CD4-positive, alpha-beta memory T cell (primary cell): ENCODE results near the gene BUB1B. TPM values are rescaled to one million over a fixed set of nuclear protein-coding genes. Genes with fewer than 3 reads are reported as not detected.
A peak's percentile ranks its signal among the peaks of the same experiment; 100 is the strongest.

Experiments used
- CTCF ChIA-PET: fragments of 350-600 bp; sonication (Branson Sonifier 250); formaldehyde crosslinking; loops from one replicate; lab custom pipeline; 2021; ENCODE audit warnings: inconsistent platforms; ENCODE audit not compliant: partially characterized antibody; lab: Charles Lee
- POLR2A ChIA-PET: fragments of 350-600 bp; sonication (Branson Sonifier 250); formaldehyde crosslinking; loops from one replicate; lab custom pipeline; 2021; ENCODE audit not compliant: partially characterized antibody; lab: Charles Lee
- DNase-seq, 5 donors: peaks; one replicate each; pipeline versions ENCODE4 v3.0.0 to v3.0.0-alpha.2; 2020 to 2022; ENCODE audit warnings: mixed read lengths in 1 of 5
- H3K27ac ChIP-seq: one replicate; pipeline ENCODE4 v1.7.0; 2013; ENCODE audit warnings: low read depth, low read length
- H3K27me3 ChIP-seq: 2 replicates; pipeline ENCODE4 v1.7.0; 2013; ENCODE audit warnings: mild to moderate bottlenecking, low read length, moderate library complexity; ENCODE audit not compliant: insufficient read depth
- H3K36me3 ChIP-seq: 2 replicates; pipeline ENCODE4 v1.7.0; 2013; ENCODE audit warnings: mild to moderate bottlenecking, low read length, moderate library complexity; ENCODE audit not compliant: insufficient read depth
- H3K4me1 ChIP-seq: 2 replicates; pipeline ENCODE4 v1.7.0; 2013; ENCODE audit warnings: mild to moderate bottlenecking, low read length, moderate library complexity; ENCODE audit not compliant: insufficient read depth
- H3K4me3 ChIP-seq, 2 donors: one replicate each; pipeline ENCODE4 v1.7.0; 2013; ENCODE audit warnings: low read length in 2 of 2, mild to moderate bottlenecking in 1 of 2
- H3K9me3 ChIP-seq, 2 donors: one replicate each; pipeline ENCODE4 v1.7.0; 2013; ENCODE audit warnings: low read length in 2 of 2, control low read depth in 1 of 2; ENCODE audit not compliant: control insufficient read depth in 1 of 2
- H3K27ac Mint-ChIP-seq, 7 donors: one replicate each; pipeline ENCODE4 v1.8.0; 2020 to 2021; ENCODE audit warnings: mixed read lengths in 7 of 7, mild to moderate bottlenecking in 6 of 7, inconsistent platforms in 3 of 7, moderate library complexity in 3 of 7
- H3K27me3 Mint-ChIP-seq, 2 donors: one replicate each; pipeline ENCODE4 v1.8.0; 2020 to 2021; ENCODE audit warnings: mixed read lengths in 2 of 2
- H3K36me3 Mint-ChIP-seq, 2 donors: one replicate each; pipeline ENCODE4 v1.8.0; 2020 to 2021; ENCODE audit warnings: mixed read lengths in 2 of 2, inconsistent platforms in 1 of 2, mild to moderate bottlenecking in 1 of 2
- H3K4me1 Mint-ChIP-seq, 4 donors: one replicate each; pipeline ENCODE4 v1.8.0; 2020 to 2021; ENCODE audit warnings: mixed read lengths in 4 of 4, mild to moderate bottlenecking in 1 of 4
- H3K4me3 Mint-ChIP-seq, 8 donors: one replicate each; pipeline ENCODE4 v1.8.0; 2020 to 2021; ENCODE audit warnings: mixed read lengths in 8 of 8, mild to moderate bottlenecking in 7 of 8, moderate library complexity in 6 of 8, inconsistent platforms in 3 of 8
- H3K9me3 Mint-ChIP-seq, 8 donors: one replicate each; pipeline ENCODE4 v1.8.0; 2020 to 2021; ENCODE audit warnings: mixed read lengths in 8 of 8, mild to moderate bottlenecking in 5 of 8, inconsistent platforms in 3 of 8, moderate library complexity in 1 of 8
- intact Hi-C: fragments of 100-400 bp; cut with micrococcal nuclease; formaldehyde crosslinking; loops from one replicate; pipeline ENCODE4 v1.15.1; 2023
- polyA plus RNA-seq, 2 donors: library from polyadenylated mRNA; unstranded; fragments of 300-500 nt; fragmentation: Illumina TruSeq; gene quantifications; one replicate each; pipeline ENCODE4 v1.2.3, GENCODE V29; 2021
- total RNA-seq, 2 experiments: library from RNA; stranded (reverse); gene quantifications; one replicate each; pipeline ENCODE4 v1.2.3, GENCODE V29; 2021

BUB1B gene
- total and polyA plus RNA-seq, 4 experiments from 2014 or later: 0.40 to 0.89 (median 0.55) TPM; not detected in 1

DNA sequence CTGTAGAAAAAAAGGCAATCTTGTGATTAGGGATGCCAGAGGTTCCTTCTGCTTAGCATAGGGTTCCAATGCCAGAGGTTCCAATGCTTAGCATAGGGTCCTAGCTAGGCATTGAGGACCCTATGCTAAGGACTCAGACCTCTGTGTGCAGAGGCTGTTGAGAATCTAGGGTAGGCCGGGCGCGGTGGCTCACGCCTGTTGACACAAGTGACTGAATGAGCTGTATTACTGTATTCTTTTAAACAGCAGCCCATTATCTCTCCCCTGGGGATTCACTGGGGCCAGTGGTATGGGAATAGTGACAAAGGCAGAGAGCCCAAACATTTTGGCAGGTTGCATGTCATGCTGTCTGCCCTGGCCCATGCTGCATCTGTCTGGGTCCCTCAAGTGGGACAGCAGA, 94.2 kb downstream of the BUB1B start:
- CTCF ChIA-PET: interaction anchor here (0.9 to 2.9 kb wide), 2 partner anchors 11 to 19 kb away, joined by 3 to 14 read pairs; no protein-coding TSS in a partner anchor
- Histone ChIP-seq H3K27me3 (peaks cover 7% of the 10 kb centered on the region), H3K4me3 (no peak overlapping the region), H3K4me1 (peaks cover 5% of the 10 kb centered on the region), H3K27ac (no peak overlapping the region), H3K36me3 (no peaks in the 10 kb centered on the region), H3K9me3 (no peaks in the 10 kb centered on the region)
- Mint-ChIP-seq H3K9me3 (peaks cover 0 to 1% (median 0%) of the 10 kb centered on the region in 8 donors), H3K4me1 (peaks cover 2 to 18% (median 12%) of the 10 kb centered on the region in 4 donors), H3K4me3 (no peak overlapping the region), H3K27ac (no peak overlapping the region), H3K36me3 (no peaks in the 10 kb centered on the region), H3K27me3 (peaks cover 16 to 18% of the 10 kb centered on the region in 2 donors)
- no peak for DNase-seq
- intact Hi-C loops: no loop called here
- POLR2A ChIA-PET: no interaction called here

DNA sequence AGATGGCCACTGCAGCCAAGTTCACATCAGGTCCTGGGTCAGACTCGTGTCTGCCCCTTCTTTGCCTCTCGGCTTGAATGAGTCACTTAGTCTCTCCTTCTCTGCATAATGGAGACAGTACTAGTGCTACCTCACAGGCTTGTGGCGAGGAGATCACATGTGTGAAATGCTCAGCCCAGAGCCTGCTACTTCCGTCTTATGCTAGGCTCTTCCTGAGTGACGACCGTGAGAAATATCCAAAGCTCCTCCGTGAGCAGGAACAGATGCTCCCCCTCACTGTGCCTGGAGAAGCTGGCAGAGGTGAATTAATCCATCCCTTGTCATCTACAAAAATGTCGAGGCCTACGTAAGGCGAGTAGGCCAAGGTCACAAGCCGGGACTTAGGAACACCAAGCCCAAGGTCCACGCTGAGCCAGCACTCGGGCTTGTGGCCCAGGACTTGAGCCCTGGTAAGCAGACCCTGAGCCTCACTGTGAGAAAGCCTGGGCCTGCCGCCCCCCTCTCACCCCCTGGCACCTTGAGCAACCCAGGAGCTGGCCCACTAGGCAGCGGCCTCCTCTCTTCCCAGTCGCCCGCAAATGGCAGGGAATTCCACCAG, 95.9 kb downstream of the BUB1B start:
- no peak overlapping the region for H3K4me3 Mint-ChIP-seq
- peaks cover 2 to 18% (median 9%) of the 10 kb centered on the region in 4 donors for H3K4me1 Mint-ChIP-seq
- ChIA-PET POLR2A (no interaction called here), CTCF (interaction anchor here (1.2 to 1.7 kb wide), 2 partner anchors 15 to 23 kb away, joined by 4 to 5 read pairs; no protein-coding TSS in a partner anchor)
- H3K4me1 ChIP-seq: peaks cover 5% of the 10 kb centered on the region
- H3K36me3 ChIP-seq: no peaks in the 10 kb centered on the region
- peak overlapping the region in 3 of 7 donors; percentile 32 to 72 (median 35) for H3K27ac Mint-ChIP-seq
- H3K27ac ChIP-seq: no peak overlapping the region
- H3K9me3 Mint-ChIP-seq: peaks cover 0 to 1% (median 0%) of the 10 kb centered on the region in 8 donors
- H3K36me3 Mint-ChIP-seq: no peaks in the 10 kb centered on the region
- intact Hi-C loops: no loop called here
- H3K9me3 ChIP-seq: no peaks in the 10 kb centered on the region
- H3K4me3 ChIP-seq: no peak overlapping the region
- peak in 1 of 5 donors; percentile 38 for DNase-seq
- H3K27me3 Mint-ChIP-seq: peaks cover 14% of the 10 kb centered on the region in 2 donors
- H3K27me3 ChIP-seq: peaks cover 7% of the 10 kb centered on the region

DNA sequence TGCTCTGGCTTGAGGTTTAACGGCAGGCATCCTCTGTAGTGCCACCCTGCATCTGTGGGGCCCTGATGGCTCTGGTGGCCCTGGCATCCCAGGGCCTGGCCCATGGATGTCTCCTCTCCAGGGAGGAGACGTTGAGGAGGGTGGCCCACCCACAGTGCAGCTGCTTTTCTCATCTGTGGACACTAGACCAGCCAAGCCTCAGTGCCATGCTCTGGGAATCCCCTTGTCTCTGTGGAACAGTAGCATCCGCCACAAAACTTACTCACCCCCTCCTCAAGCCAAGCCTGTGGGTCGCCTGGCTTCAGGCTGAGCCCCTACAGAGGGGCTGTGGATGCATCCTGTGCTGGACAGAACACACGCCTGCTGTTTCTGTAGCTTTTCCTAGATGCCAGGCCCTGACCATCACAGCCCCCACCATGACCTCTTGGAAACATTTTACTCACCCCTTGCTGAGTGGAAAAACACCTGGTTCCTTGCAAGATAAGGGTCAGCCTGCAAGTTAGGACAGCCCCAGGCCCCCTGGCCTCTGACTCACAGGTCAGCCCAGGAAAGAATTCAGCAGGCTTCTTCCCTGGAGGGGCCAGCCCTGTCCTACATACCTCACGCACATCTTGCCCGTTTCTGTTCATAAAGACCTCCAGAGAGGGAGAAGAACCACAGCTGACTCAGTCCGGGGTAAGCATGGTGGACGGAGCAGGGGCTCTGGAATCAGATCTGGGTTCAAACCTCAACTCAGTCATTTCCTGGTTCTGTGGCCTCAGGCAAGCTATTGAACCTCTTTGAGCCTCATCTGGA, 97.0 kb downstream of the BUB1B start:
- peaks cover 0 to 3% (median 0%) of the 10 kb centered on the region in 8 donors for H3K9me3 Mint-ChIP-seq
- H3K27ac Mint-ChIP-seq: no peak overlapping the region
- Histone ChIP-seq H3K4me1 (peaks cover 5% of the 10 kb centered on the region), H3K4me3 (no peak overlapping the region), H3K36me3 (no peaks in the 10 kb centered on the region), H3K27ac (no peak overlapping the region), H3K9me3 (no peaks in the 10 kb centered on the region), H3K27me3 (peaks cover 7% of the 10 kb centered on the region)
- intact Hi-C loops: no loop called here
- DNase-seq: no peak
- POLR2A ChIA-PET: no interaction called here
- H3K4me1 Mint-ChIP-seq: peaks cover 2 to 17% (median 9%) of the 10 kb centered on the region in 4 donors
- no peaks in the 10 kb centered on the region for H3K36me3 Mint-ChIP-seq
- no peak overlapping the region for H3K4me3 Mint-ChIP-seq
- CTCF ChIA-PET: interaction anchor here (1.1 to 1.7 kb wide), 5 partner anchors 14 to 41 kb away, joined by 3 to 5 read pairs (median 4); no protein-coding TSS in a partner anchor
- H3K27me3 Mint-ChIP-seq: peaks cover 14% of the 10 kb centered on the region in 2 donors

DNA sequence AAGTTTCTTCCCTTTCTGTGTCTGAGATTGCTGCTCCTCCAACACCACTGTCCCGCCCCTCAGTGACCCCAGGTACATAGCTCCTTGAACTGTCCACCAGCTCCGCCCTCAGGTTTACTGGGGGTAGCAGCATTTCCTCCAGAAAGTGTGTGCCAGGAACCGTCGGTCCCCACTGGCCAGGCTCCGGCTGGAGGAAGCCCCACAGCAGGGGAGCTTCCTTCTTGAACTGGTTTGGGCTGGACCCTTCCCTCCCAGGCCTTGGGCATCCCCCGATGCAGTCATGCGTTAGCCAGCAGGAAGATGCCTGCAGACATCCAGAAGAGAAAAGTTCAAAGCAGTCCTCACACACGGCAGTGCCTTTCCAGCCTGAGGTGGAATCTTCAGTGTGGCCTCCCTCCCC, 97.7 kb downstream of the BUB1B start:
- H3K27me3 ChIP-seq: peaks cover 3% of the 10 kb centered on the region
- no peak overlapping the region for H3K4me3 ChIP-seq
- Mint-ChIP-seq H3K27me3 (peaks cover 9% of the 10 kb centered on the region in 2 donors), H3K27ac (no peak overlapping the region), H3K4me3 (no peak overlapping the region), H3K4me1 (peaks cover 2 to 13% (median 5%) of the 10 kb centered on the region in 4 donors), H3K36me3 (no peaks in the 10 kb centered on the region), H3K9me3 (peaks cover 0 to 3% (median 0%) of the 10 kb centered on the region in 8 donors)
- CTCF ChIA-PET: interaction anchor here (1.1 to 1.2 kb wide), 3 partner anchors 16 to 41 kb away, joined by 3 to 4 read pairs (median 3); no protein-coding TSS in a partner anchor
- POLR2A ChIA-PET: no interaction called here
- H3K36me3 ChIP-seq: no peaks in the 10 kb centered on the region
- H3K27ac ChIP-seq: no peak overlapping the region
- intact Hi-C loops: no loop called here
- no peak for DNase-seq
- H3K4me1 ChIP-seq: no peaks in the 10 kb centered on the region
- no peaks in the 10 kb centered on the region for H3K9me3 ChIP-seq

DNA sequence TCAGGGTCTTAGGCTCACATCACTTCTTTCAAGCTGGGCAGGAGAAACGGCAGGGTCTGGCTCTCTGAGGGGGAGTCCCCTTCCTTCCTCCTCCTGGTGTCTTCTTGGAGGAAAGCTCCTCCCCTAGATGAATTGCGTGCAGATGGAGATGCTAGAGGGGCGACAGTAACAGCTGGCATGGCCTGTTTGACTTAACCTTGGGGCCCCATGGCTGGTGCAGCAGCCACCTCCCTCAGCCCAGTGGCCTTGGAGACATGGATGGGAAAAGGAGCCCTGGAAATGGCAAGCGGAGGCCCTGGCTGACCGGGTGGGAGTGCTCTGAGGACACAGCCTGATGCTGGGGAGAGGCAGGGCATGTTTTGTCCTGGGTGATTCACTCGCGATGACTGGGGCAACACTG, 98.2 kb downstream of the BUB1B start:
- H3K36me3 ChIP-seq: no peaks in the 10 kb centered on the region
- no peak overlapping the region for H3K27ac Mint-ChIP-seq
- H3K27me3 ChIP-seq: no peaks in the 10 kb centered on the region
- no peak for DNase-seq
- H3K4me3 Mint-ChIP-seq: no peak overlapping the region
- intact Hi-C loops: no loop called here
- POLR2A ChIA-PET: no interaction called here
- H3K27me3 Mint-ChIP-seq: peaks cover 5% of the 10 kb centered on the region in 2 donors
- CTCF ChIA-PET: interaction anchor here (1.1 to 1.2 kb wide), 2 partner anchors 20 to 42 kb away, joined by 3 to 4 read pairs; no protein-coding TSS in a partner anchor
- H3K4me3 ChIP-seq: no peak overlapping the region
- no peaks in the 10 kb centered on the region for H3K36me3 Mint-ChIP-seq
- peaks cover 0 to 2% (median 0%) of the 10 kb centered on the region in 8 donors for H3K9me3 Mint-ChIP-seq
- H3K27ac ChIP-seq: no peak overlapping the region
- H3K4me1 Mint-ChIP-seq: peaks cover 0 to 9% (median 2%) of the 10 kb centered on the region in 4 donors
- H3K9me3 ChIP-seq: no peaks in the 10 kb centered on the region
- H3K4me1 ChIP-seq: no peaks in the 10 kb centered on the region

DNA sequence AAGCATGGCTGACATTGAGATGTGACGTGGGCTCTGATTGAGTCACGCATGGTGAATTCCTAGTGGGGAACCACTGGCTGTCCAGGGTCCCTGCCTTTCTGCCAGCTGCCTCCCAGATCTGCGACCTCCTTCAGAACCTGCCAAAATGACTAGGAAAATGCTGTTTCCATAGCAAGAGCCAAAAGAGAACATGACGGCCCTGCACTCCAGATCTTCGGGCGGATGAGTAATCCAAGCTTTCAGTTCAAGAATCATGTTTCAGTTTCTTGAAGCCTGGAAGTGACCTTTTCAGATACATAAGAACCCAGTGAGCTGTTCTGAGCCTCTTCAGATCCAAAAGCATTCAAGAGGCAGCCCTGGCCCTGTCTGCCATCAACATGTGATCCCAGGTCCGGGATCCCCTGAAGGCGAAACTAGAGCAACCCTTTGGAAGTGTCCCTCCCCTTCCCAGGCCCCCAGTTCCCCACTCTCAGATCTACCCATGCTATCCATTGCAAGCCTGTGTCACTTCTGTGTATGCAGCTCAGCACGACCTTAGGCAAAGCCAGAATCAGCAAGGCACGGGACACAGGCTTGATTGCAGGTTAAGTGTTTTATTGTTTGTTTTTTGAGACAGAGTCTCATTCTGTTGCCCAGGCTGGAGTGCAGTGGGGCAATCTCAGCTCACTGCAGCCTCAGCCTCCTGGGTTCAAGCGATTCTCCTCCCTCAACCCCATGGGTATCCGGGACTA, 102.3 kb downstream of the BUB1B start:
- no peaks in the 10 kb centered on the region for H3K9me3 ChIP-seq
- H3K36me3 ChIP-seq: no peaks in the 10 kb centered on the region
- Mint-ChIP-seq H3K9me3 (peaks cover 0 to 2% (median 0%) of the 10 kb centered on the region in 8 donors), H3K27ac (no peak overlapping the region), H3K4me3 (no peak overlapping the region), H3K4me1 (no peaks in the 10 kb centered on the region), H3K27me3 (peaks cover 0 to 2% of the 10 kb centered on the region in 2 donors), H3K36me3 (no peaks in the 10 kb centered on the region)
- ChIA-PET POLR2A (no interaction called here), CTCF (interaction anchor here (1.7 to 4.8 kb wide), 2 partner anchors 11 to 218 kb away, joined by 4 to 30 read pairs; no protein-coding TSS in a partner anchor)
- no peak for DNase-seq
- intact Hi-C loops: no loop called here
- H3K4me3 ChIP-seq: no peak overlapping the region
- no peaks in the 10 kb centered on the region for H3K4me1 ChIP-seq
- no peaks in the 10 kb centered on the region for H3K27me3 ChIP-seq
- no peak overlapping the region for H3K27ac ChIP-seq
